Daoy (cell line): ENCODE data around the gene CD274. TPM values are rescaled to one million over a fixed set of nuclear protein-coding genes. Genes with fewer than 3 reads are reported as not detected.
A peak's percentile ranks its signal among the peaks of the same experiment; 100 is the strongest.

Experiments
- DNase-seq: peaks from one replicate; pipeline ENCODE4 v3.0.0-alpha.2; 2015; ENCODE audit warnings: low read depth
- total RNA-seq: library from RNA; depleted of rRNA; stranded (reverse); fragments of >200 nt; shearing (Covaris generic); gene quantifications from 2 replicates; pipeline ENCODE4 v1.2.3, GENCODE V29; 2014

Gene CD274
- total RNA-seq, 1 experiment from 2014 or later: 17.0 TPM

- peak; percentile 86 for DNase-seq
These were observed 49.6 kb downstream of the CD274 start for GRCh38 chr9:5499889-5500398.

GRCh38 chr9:5500441-5501235 is 50.3 kb downstream of the CD274 start:
- DNase-seq: peak; percentile 80

GRCh38 chr9:5502553-5502952 is 52.2 kb downstream of the CD274 start:
- no peak for DNase-seq

GRCh38 chr9:5509573-5509972 is 59.2 kb downstream of the CD274 start:
- peak; percentile 96 for DNase-seq

GRCh38 chr9:5510360-5510931 is 60.1 kb downstream of the CD274 start, which contains the start of gene PDCD1LG2:
TSS of gene PDCD1LG2 (plus strand) at chr9:5510531. CDS start at chr9:5522547, 12,016 bp downstream.
- peak; percentile 78 for DNase-seq

- DNase-seq: no peak
These were observed 60.6 kb downstream of the CD274 start for GRCh38 chr9:5510989-5511388.

- DNase-seq: peak; percentile 35
These were observed 61.1 kb downstream of the CD274 start for GRCh38 chr9:5511476-5511875.

GRCh38 chr9:5511935-5512580 is 61.7 kb downstream of the CD274 start:
- DNase-seq: no peak

- DNase-seq: no peak
These were observed 62.5 kb downstream of the CD274 start for GRCh38 chr9:5512658-5513452.

- DNase-seq: no peak
These were observed 63.7 kb downstream of the CD274 start for GRCh38 chr9:5513966-5514616.

- DNase-seq: no peak
These were observed 64.4 kb downstream of the CD274 start for GRCh38 chr9:5514617-5515260.

- DNase-seq: no peak
These were observed 64.9 kb downstream of the CD274 start for GRCh38 chr9:5515261-5515650.

- DNase-seq: no peak
These were observed 66.3 kb downstream of the CD274 start for GRCh38 chr9:5516453-5517220.

GRCh38 chr9:5518171-5518936 is 68.0 kb downstream of the CD274 start:
- DNase-seq: no peak

- DNase-seq: no peak
These were observed 68.6 kb downstream of the CD274 start for GRCh38 chr9:5518937-5519319.
